ENCODE data around the gene SLC15A4. TPM values are rescaled to one million over a fixed set of nuclear protein-coding genes. Genes with fewer than 3 reads are reported as not detected.

Gene SLC15A4
- total and polyA plus RNA-seq, 4 donors = 11.7 to 42.4 (median 31.9) TPM

DNA sequence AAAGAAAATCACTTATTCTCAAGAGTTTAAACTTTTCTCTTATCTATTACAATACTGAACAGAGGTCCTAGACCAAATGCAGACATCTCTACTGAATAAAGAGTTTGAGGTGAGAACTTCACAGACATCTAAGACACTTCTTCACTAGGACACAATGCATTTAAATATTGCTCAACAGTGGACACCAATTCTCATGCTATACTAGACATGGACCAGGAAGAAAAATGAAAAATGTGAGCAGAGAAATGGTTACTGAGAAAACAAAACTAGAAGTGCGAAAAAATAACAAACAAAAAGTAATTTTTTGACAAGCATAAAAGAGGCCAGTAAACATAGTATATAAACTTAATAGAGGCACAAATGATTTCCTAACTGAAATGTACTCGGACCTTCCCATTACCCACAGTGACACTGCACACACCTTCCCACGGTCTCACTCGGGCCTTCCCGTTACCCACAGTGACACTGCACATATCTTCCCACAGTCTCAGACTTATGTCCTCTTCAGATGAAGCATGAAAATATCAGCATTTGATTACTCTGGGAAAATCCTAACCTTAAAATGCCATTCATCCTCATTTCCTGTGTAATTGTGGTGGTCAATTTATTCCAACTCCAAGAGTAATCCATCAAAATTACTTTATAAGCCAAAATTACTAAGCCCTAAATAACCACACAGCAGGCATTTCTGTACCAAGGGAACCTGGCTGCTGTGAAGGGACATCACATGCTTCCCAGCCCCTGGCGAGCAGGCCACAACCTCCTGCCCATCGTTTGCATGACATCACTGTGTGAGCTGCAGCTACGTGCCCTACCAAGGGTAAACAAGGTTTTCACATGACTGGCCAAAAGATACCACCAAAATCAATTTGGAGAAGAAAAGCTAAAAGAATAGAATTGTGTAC lies 6.4 kb downstream of the SLC15A4 start:
- TF ChIP-seq, protein P1, sequence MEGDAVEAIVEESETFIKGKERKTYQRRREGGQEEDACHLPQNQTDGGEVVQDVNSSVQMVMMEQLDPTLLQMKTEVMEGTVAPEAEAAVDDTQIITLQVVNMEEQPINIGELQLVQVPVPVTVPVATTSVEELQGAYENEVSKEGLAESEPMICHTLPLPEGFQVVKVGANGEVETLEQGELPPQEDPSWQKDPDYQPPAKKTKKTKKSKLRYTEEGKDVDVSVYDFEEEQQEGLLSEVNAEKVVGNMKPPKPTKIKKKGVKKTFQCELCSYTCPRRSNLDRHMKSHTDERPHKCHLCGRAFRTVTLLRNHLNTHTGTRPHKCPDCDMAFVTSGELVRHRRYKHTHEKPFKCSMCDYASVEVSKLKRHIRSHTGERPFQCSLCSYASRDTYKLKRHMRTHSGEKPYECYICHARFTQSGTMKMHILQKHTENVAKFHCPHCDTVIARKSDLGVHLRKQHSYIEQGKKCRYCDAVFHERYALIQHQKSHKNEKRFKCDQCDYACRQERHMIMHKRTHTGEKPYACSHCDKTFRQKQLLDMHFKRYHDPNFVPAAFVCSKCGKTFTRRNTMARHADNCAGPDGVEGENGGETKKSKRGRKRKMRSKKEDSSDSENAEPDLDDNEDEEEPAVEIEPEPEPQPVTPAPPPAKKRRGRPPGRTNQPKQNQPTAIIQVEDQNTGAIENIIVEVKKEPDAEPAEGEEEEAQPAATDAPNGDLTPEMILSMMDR (IDR thresholded peaks at IDR 0.05; ENCODE audit: control extremely low read depth, extremely low read depth) = no peak
- no peak overlapping the region for H3K9ac ChIP-seq (ENCODE audit: insufficient read depth in 1 of 2, low read length in 2 of 2)
- 22 to 47% methylated on average over 8 of the region's 8 CpGs for WGBS, 2 donors
- peaks cover 2 to 28% (median 8%) of the 10 kb centered on the region in 5 donors for H3K4me1 ChIP-seq (ENCODE audit: control insufficient read depth in 5 of 5, insufficient read depth in 5 of 5, low read length in 5 of 5)
- H3K36me3 ChIP-seq (ENCODE audit: control insufficient read depth in 4 of 4, insufficient read depth in 4 of 4, low read length in 4 of 4) = peaks cover 5 to 15% (median 7%) of the 10 kb centered on the region in 4 donors
- no peaks in the 10 kb centered on the region for H3K9me3 ChIP-seq (ENCODE audit: control insufficient read depth in 4 of 4, insufficient read depth in 3 of 4, low read length in 3 of 4)
- peak overlapping the region; percentile 62 to 87 for H3K27ac ChIP-seq (ENCODE audit: low read depth in 1 of 2, low read length in 1 of 2)
- H3K4me3 ChIP-seq = no peak overlapping the region
- ATAC-seq (ENCODE audit: insufficient read depth, low FRiP score) (no peak), DNase-seq (no peak)
- H3K27me3 ChIP-seq (ENCODE audit: control insufficient read depth in 3 of 3, insufficient read depth in 3 of 3, low read length in 2 of 3) = no peaks in the 10 kb centered on the region

DNA sequence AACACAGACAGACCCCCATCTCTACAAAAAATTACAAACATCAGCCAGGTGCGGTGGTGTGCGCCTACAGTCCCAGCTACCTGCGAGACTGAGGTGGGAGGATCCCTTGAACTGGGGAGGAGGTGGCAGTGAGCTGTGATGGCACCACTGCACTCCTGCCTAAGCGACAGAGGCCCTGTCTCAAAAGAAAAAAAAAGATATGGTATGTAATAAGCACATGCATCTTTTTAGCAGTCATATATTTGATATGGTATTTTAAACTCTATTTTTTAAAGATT lies 7.2 kb downstream of the SLC15A4 start:
- H3K27me3 ChIP-seq (ENCODE audit: control insufficient read depth in 3 of 3, insufficient read depth in 3 of 3, low read length in 2 of 3) = no peaks in the 10 kb centered on the region
- H3K36me3 ChIP-seq (ENCODE audit: control insufficient read depth in 4 of 4, insufficient read depth in 4 of 4, low read length in 4 of 4) = peaks cover 5 to 15% (median 7%) of the 10 kb centered on the region in 4 donors
- peaks cover 2 to 23% (median 5%) of the 10 kb centered on the region in 5 donors for H3K4me1 ChIP-seq (ENCODE audit: control insufficient read depth in 5 of 5, insufficient read depth in 5 of 5, low read length in 5 of 5)
- no peaks in the 10 kb centered on the region for H3K9me3 ChIP-seq (ENCODE audit: control insufficient read depth in 4 of 4, insufficient read depth in 3 of 4, low read length in 3 of 4)
- ATAC-seq (ENCODE audit: insufficient read depth, low FRiP score) (no peak), DNase-seq (no peak)
- TF ChIP-seq, protein P1 (IDR thresholded peaks at IDR 0.05; ENCODE audit: control extremely low read depth, extremely low read depth) = no peak
- 94 to 99% methylated on average over 4 of the region's 4 CpGs for WGBS, 2 donors
- H3K9ac ChIP-seq (ENCODE audit: insufficient read depth in 1 of 2, low read length in 2 of 2) = no peak overlapping the region
- H3K27ac ChIP-seq (ENCODE audit: low read depth in 1 of 2, low read length in 1 of 2) = peak overlapping the region in 1 of 2 donors; percentile 17
- no peak overlapping the region for H3K4me3 ChIP-seq

DNA sequence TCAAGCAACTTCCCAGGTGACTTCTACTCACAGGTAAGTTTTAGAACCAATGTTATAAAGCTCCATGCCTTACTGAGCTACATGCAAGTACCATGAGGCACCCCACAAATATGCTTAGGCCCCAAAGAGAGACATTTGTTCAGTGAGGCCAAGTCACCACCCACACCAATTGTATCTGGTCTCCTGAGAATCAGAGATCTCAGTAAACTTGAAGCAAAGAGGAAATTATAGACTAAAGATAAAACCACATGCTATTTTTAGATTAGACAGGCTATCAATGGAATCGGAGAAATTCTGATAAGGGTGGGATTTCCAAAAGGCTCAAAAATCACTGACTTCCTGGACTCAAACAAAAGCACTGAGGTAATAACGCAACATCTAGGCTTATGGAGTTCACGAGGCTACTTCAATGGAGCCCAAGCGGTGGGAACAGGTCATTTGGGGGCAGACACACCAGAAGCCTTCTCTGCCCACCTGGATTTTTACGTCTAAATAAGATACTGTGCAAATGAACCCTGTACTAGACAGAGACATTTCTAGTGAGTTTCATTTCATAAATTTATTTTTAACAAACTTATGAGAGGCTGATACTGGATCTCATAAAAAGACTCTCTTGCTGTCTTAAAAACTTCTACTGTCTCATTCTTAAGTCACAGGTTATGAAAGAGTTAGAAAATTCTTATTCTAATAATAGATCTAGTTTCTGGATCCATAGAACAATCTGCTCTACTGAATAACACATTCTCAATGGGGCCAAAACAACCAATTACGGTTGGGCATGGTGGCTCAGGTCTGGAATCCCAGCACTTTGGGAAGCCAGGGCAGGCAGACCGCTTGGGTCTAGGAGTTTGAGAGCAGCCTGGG lies 7.7 kb downstream of the SLC15A4 start:
- no peak overlapping the region for H3K9ac ChIP-seq (ENCODE audit: insufficient read depth in 1 of 2, low read length in 2 of 2)
- no peak overlapping the region for H3K4me3 ChIP-seq
- H3K36me3 ChIP-seq (ENCODE audit: control insufficient read depth in 4 of 4, insufficient read depth in 4 of 4, low read length in 4 of 4) = peaks cover 5 to 13% (median 7%) of the 10 kb centered on the region in 4 donors
- H3K9me3 ChIP-seq (ENCODE audit: control insufficient read depth in 4 of 4, insufficient read depth in 3 of 4, low read length in 3 of 4) = no peaks in the 10 kb centered on the region
- ATAC-seq (ENCODE audit: insufficient read depth, low FRiP score) (no peak), DNase-seq (no peak)
- 82 to 84% methylated on average over 7 of the region's 7 CpGs for WGBS, 2 donors
- H3K27ac ChIP-seq (ENCODE audit: low read depth in 1 of 2, low read length in 1 of 2) = peak overlapping the region in 1 of 2 donors; percentile 17
- H3K4me1 ChIP-seq (ENCODE audit: control insufficient read depth in 5 of 5, insufficient read depth in 5 of 5, low read length in 5 of 5) = peaks cover under 1 to 20% (median 4%) of the 10 kb centered on the region in 5 donors
- TF ChIP-seq, protein P1 (IDR thresholded peaks at IDR 0.05; ENCODE audit: control extremely low read depth, extremely low read depth) = no peak
- no peaks in the 10 kb centered on the region for H3K27me3 ChIP-seq (ENCODE audit: control insufficient read depth in 3 of 3, insufficient read depth in 3 of 3, low read length in 2 of 3)

Data from lung (tissue), 12 donors.